Activated T-cell treated with anti-CD3 and anti-CD28 coated beads, Interleukin-2, amount 50 U/mL, for 48 hours (primary cell): ENCODE measurements around the gene PGRMC1.
A peak's percentile ranks its signal among the peaks of the same experiment; 100 is the strongest.
"Not testable (repeated sequence)": the region's sequence is repeated elsewhere in the genome, so short reads cannot be mapped to it uniquely, and the experiment has no call there.

ENCODE experiments used
- DNase-seq, 2 experiments: peaks; one replicate each; pipeline ENCODE4 v3.0.0-alpha.2; 2020

PGRMC1 gene

DNA sequence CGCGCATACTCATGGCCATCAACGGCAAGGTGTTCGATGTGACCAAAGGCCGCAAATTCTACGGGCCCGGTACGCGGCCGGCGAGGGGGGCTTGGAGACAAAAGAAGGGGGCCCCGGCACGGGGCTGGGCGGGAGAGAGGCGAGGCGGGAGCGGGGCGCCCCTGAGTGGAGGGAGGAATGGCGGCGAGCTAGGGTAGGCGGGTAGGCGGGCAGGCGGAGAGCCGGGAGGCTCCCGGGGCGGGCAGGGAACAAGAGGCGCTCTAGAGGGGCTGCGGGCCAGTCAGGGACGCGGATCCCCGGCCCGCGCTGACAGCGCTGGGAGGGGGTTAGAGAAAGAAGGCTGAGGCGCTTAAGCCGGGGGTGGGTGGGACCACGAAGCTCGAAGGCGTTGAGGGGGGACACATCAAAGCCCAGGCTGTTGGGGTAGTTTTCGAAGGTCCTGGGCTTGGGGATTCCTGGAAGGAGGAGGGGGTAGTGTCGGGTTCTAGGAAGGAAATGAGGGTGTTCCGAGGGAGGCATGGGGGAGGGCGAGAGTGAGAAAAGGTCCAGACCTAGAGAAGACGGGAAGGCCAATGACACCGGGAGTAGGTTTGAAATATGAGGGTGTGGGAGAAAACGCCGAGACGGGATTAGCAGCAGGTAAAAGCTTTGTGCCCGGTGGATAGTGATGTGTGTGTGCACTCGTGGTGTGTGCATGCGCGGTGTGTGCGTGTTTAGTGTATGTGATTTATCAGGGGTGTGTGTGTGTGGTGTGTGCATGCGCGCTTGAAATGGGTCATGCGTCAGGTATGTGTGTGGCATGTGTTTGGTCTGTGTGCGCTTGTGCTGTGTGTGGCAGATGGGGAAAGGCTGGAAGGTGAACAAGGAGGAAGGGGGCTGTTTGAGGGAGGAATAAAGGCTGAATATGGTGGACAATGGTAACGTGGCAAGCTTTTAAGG lies 807 bp downstream of the PGRMC1 start:
- DNase-seq, result peak; percentile 34 to 43

GRCh38 chrX:119237562-119237942 lies 1.5 kb downstream of the PGRMC1 start:
- no peak for DNase-seq

DNA sequence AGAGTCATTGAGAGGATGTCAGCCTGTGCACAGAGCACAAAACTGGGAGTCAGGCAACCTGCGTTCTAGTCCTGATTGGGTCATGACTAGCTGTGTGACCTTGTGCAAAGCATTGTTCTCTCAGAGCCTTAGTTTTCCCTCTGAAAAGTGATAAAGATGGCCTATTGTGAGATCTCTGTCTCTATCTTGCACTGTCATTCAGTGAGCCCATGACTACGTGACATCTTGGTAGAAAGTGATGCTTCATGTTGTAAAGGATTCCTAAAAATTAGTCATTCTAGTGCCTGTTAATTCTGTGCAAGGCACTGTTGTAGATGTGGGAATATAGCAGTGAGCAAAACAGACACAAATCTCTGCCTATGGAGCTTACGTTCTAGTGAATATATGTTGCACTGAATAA lies 2.5 kb downstream of the PGRMC1 start:
- no peak for DNase-seq

GRCh38 chrX:119240356-119240755 lies 4.3 kb downstream of the PGRMC1 start:
- no peak for DNase-seq

DNA sequence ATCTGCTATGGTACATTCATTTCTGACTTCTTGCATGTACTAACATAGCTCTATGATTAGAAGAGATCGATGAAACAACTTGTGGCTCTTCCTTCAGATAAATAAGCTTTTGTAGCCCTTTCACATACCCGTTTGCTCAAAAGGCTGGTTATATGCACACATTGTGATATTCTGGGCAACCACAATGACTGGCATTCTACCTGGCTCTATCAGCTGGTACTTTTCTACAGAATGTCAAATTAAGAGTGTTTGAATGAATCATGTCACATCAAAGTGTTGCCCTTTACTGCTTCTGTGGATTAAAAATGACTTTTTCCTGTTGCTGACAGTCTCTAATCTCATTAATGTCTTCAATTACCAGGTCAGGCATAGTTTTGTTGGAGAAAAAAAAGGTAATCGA lies 11.6 kb downstream of the PGRMC1 start:
- DNase-seq, result no peak

- DNase-seq, result no peak
These were observed 13.8 kb downstream of the PGRMC1 start for GRCh38 chrX:119249891-119250290.

GRCh38 chrX:119251386-119251785 lies 15.3 kb downstream of the PGRMC1 start:
- DNase-seq, result no peak

DNA sequence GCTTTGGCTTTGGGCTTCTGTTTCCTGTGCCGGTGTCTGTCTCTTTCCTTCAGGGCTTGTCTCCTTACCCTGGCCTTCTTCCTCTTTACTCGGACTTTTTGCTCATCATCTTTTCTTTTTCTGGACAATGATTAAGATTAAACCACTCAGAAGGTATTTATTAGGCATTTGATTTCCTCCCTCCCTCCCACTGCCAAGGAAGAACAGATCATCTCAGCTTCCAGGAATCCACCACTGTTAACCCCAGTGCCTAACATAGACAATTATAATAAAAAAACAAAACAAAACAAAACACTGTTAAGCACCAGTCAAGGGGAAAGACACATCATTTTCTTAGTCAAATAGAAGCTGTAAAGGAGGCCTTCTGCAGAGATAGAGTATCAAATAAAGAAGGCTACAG lies 16.6 kb downstream of the PGRMC1 start:
- DNase-seq, result no peak

- peak; percentile 22 to 33 for DNase-seq
These were observed 30.4 kb downstream of the PGRMC1 start for GRCh38 chrX:119266364-119266995.

DNA sequence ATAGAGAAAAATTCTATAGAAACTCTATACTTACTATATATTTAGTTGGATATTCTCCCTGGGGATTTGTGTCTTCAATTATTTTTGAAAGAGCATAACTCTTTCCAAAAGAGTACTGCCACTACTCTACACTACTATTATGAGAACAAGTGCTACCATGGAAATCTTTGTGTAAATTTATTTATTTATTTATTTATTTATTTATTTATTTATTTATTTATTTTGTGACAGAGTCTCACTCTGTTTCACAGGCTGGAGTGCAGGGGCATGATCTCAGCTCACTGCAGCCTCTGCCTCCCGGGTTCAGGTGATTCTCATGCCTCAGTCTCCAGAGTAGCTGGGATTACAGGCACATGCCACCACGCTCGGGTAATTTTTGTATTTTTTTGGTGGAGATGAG lies 31.0 kb downstream of the PGRMC1 start:
- DNase-seq, result not testable (repeated sequence)

DNA sequence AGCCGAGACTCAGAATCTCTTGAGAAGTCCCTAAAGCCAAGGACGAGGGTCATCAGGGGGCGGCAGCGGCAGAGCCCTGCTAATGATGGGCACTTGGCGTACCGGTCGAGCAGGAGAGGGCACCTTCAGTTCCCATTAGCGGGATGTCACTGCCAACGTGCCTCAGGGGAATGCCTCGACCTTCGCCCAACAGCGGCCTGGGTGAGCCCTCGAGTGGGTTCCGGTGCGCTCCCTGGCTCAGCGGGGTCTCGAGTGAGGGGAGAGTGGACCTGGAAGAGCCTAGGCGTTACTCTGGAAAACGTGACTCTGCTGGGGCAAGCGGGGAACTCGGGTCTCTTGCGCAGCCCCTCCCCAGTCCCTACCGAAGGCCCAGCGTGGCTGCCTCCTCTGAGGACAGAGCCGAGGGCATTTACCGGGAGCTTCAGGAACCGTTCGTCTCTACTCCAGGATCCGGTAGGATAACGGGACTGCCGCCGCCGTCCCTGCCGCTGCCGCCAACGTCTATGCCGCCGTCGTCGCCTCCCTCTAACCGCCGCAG lies 36.9 kb downstream of the PGRMC1 start:
- DNase-seq, result no peak

DNA sequence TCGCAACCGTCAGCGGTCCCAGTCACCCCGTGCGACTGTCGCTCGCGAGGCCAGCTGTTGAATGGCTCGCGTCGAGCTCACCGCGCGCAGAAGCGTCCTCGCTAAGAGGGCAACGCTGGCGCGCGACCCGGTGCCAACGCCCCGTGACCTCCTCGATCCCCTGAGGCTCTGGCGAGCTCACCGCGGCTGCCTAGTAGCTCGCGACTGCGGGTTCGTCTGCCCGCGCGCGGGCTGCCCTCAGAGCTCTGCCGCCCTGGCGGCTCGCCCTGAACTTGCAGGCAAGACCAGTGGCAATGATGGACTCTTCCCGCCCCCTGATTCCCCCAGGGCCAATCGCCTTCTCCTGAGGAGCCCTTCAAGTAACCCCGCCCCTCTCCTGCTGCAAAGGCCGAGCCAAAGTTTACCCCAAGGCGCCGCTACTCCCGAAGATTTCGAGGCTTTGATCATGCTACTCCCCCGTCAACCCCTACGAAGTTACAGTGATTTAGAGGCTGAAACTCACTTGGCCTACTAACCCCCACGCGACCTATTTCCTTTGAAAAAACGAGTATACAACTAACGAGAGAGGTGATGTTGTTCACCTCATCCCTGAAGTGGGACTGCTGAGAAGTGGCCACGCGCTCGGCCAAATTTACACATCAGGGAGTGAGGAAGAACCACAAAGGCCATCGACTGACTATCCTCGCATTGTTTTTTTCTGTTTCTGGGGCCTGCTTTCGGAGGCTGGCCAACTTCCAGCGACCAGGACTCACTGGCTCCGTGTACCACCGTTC lies 37.5 kb downstream of the PGRMC1 start:
- peak; percentile 61 to 68 for DNase-seq

GRCh38 chrX:119282347-119282746 lies 46.3 kb downstream of the PGRMC1 start:
- DNase-seq, result not testable (repeated sequence)

DNA sequence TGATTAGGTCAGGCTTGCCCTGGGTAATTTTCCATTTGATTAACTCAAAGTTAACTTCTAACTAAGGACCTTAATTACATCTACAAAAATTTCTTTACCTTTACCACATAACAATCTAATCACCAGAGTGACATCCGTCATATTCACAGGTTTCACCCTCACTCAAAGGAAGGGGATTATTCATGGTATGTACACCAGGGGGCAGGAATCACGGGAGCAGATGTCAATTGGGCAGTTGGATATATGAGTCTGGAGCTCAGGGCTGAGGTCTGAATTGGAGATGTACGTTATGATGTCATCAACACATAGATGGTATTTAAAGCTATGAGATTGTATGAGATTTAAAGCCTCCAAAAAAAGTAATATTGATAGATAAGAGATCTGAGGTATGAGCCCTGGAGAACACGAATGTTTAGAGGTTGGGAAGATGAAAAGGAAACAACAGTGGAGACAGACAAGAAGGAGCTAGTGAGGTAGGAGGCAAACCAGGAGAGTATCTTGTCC lies 52.9 kb downstream of the PGRMC1 start:
- DNase-seq, result no peak

- DNase-seq, result no peak
These were observed 54.4 kb downstream of the PGRMC1 start for GRCh38 chrX:119290476-119290875.

GRCh38 chrX:119291246-119291645 lies 55.2 kb downstream of the PGRMC1 start:
- DNase-seq, result not testable (repeated sequence)

DNA sequence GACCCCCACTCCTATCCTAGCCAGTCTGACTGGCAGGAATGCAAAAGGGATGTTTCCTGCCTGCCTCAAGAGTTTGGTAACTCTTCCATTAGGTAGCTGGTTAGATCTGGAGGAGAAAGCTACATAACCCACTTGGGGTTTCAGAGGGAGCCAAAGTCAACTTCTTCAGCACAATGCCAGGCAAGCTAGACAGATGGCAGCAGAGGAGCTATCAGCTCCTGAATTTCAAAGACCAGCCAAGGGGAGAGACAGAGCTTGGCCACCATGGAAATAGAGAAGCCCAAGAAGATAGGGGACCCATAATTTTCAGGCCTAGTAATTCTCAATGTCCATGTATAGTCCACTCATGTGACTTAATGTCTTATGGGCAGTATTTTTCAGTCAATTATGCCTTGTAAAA lies 56.4 kb downstream of the PGRMC1 start:
- no peak for DNase-seq
